Neural cell (in vitro differentiated cells): ENCODE data around the gene KIF18B. TPM values are rescaled to one million over a fixed set of nuclear protein-coding genes. Genes with fewer than 3 reads are reported as not detected.
"Not testable (repeated sequence)": the region's sequence is repeated elsewhere in the genome, so short reads cannot be mapped to it uniquely, and the experiment has no call there.

Experiments used
- H2AFZ ChIP-seq: fragments of 200-600, 300-800 bp; sonication (generic), shearing (Covaris generic); 2 replicates; pipeline ENCODE4 v1.6.0; 2014; ENCODE audit warnings: low read depth, mild to moderate bottlenecking, antibody characterized with exemption, low read length, moderate library complexity
- H3F3A ChIP-seq: fragments of 200-600 bp; shearing (Covaris generic); 2 replicates; pipeline ENCODE4 v1.6.1; 2016; ENCODE audit warnings: mild to moderate bottlenecking, moderate library complexity, mixed read lengths, antibody characterized with exemption, low read length; ENCODE audit not compliant: insufficient read depth, poor library complexity, severe bottlenecking
- H3K27ac ChIP-seq: fragments of 200-600, 300-800 bp; sonication (generic), shearing (Covaris generic); 2 replicates; pipeline ENCODE4 v1.5.1; 2014; ENCODE audit warnings: mild to moderate bottlenecking, low read length, moderate library complexity
- H3K27me3 ChIP-seq: fragments of 300-800, 200-600 bp; sonication (generic), shearing (Covaris generic); 2 replicates; pipeline ENCODE4 v1.6.0; 2014; ENCODE audit warnings: mild to moderate bottlenecking, low read depth, low read length, moderate library complexity; ENCODE audit not compliant: insufficient read depth
- H3K36me3 ChIP-seq: fragments of 300-800, 200-600 bp; sonication (generic), shearing (Covaris generic); 2 replicates; pipeline ENCODE4 v1.5.1; 2014; ENCODE audit warnings: mild to moderate bottlenecking, antibody characterized with exemption, low read length, moderate library complexity; ENCODE audit not compliant: insufficient read depth
- H3K4me2 ChIP-seq: fragments of 300-800, 200-600 bp; sonication (generic), shearing (Covaris generic); 2 replicates; pipeline ENCODE4 v1.6.0; 2014; ENCODE audit warnings: mild to moderate bottlenecking, low read length
- H3K4me3 ChIP-seq: fragments of 300-800, 200-600 bp; sonication (generic), shearing (Covaris generic); 2 replicates; pipeline ENCODE4 v1.5.1; 2014; ENCODE audit warnings: mild to moderate bottlenecking, low read length, moderate library complexity
- H3K79me2 ChIP-seq: fragments of 200-600 bp; shearing (Covaris generic); replicated peaks from 2 replicates; pipeline ENCODE4 v1.6.0; 2014; ENCODE audit warnings: mild to moderate bottlenecking, low read length, moderate library complexity; ENCODE audit not compliant: insufficient read depth
- H3K9ac ChIP-seq: fragments of 300-800, 200-600 bp; sonication (generic), shearing (Covaris generic); 2 replicates; pipeline ENCODE4 v1.6.1; 2016; ENCODE audit warnings: mild to moderate bottlenecking, low read length, mixed read lengths
- H3K9me2 ChIP-seq: fragments of 200-600 bp; shearing (Covaris generic); 2 replicates; pipeline ENCODE4 v1.6.1; 2016; ENCODE audit warnings: mild to moderate bottlenecking, low read length, mixed read lengths; ENCODE audit not compliant: insufficient read depth
- H3K9me3 ChIP-seq: fragments of 200-600, 300-800 bp; sonication (generic), shearing (Covaris generic); 2 replicates; pipeline ENCODE4 v1.6.1; 2016; ENCODE audit warnings: mild to moderate bottlenecking, mixed run types, low read length, moderate library complexity, mixed read lengths
- H4K20me1 ChIP-seq: fragments of 200-600 bp; shearing (Covaris generic); 2 replicates; pipeline ENCODE4 v1.6.1; 2016; ENCODE audit warnings: mild to moderate bottlenecking, mixed run types; ENCODE audit not compliant: insufficient read depth
- CTCF ChIP-seq: fragments of 450-650 bp; IDR thresholded peaks from 2 replicates; pipeline ENCODE4 v1.5.1; 2014; ENCODE audit warnings: antibody characterized with exemption, mild to moderate bottlenecking, moderate library complexity; ENCODE audit not compliant: poor library complexity, severe bottlenecking
- EP300 ChIP-seq: fragments of 450-650 bp; conservative IDR thresholded peaks from 2 replicates; pipeline ENCODE4 v1.6.1; 2014; ENCODE audit warnings: antibody characterized with exemption, mild to moderate bottlenecking, moderate library complexity; ENCODE audit not compliant: poor library complexity, severe bottlenecking
- EZH2 ChIP-seq: fragments of 200-600, 300-800 bp; shearing (Covaris generic), sonication (generic); IDR thresholded peaks from 2 replicates; pipeline ENCODE4 v1.6.1; 2014; ENCODE audit warnings: antibody characterized with exemption, low read length, borderline replicate concordance, mild to moderate bottlenecking; ENCODE audit not compliant: insufficient read depth, poor library complexity, severe bottlenecking
- MXI1 ChIP-seq: fragments of 450-650 bp; conservative IDR thresholded peaks from 2 replicates; pipeline ENCODE4 v1.6.1; 2014; ENCODE audit warnings: antibody characterized with exemption, mild to moderate bottlenecking; ENCODE audit not compliant: poor library complexity, severe bottlenecking
- POLR2AphosphoS5 ChIP-seq: IDR thresholded peaks from 2 replicates; pipeline ENCODE4 v1.6.1; 2012
- RAD21 ChIP-seq: fragments of 450-650 bp; conservative IDR thresholded peaks from 2 replicates; pipeline ENCODE4 v1.6.1; 2014; ENCODE audit warnings: antibody characterized with exemption, mild to moderate bottlenecking, moderate library complexity
- SMC3 ChIP-seq: fragments of 450-650 bp; conservative IDR thresholded peaks from 2 replicates; pipeline ENCODE4 v1.6.1; 2014; ENCODE audit warnings: antibody characterized with exemption, mild to moderate bottlenecking, moderate library complexity; ENCODE audit not compliant: poor library complexity
- TAF1 ChIP-seq: IDR thresholded peaks from 2 replicates; pipeline ENCODE4 v1.6.1; 2012; ENCODE audit warnings: low read depth
- polyA plus RNA-seq: library from polyadenylated mRNA; depleted of rRNA; stranded (reverse); fragments of >200 nt; gene quantifications from 2 replicates; pipeline ENCODE4 v1.2.3, GENCODE V29; 2014
- TF ChIP-seq, protein P1 (sequence below): IDR thresholded peaks from 2 replicates; pipeline ENCODE4 v1.6.1; 2012; ENCODE audit warnings: borderline replicate concordance

KIF18B gene
- polyA plus RNA-seq, 1 donor from 2014 or later = 0.10 TPM

DNA sequence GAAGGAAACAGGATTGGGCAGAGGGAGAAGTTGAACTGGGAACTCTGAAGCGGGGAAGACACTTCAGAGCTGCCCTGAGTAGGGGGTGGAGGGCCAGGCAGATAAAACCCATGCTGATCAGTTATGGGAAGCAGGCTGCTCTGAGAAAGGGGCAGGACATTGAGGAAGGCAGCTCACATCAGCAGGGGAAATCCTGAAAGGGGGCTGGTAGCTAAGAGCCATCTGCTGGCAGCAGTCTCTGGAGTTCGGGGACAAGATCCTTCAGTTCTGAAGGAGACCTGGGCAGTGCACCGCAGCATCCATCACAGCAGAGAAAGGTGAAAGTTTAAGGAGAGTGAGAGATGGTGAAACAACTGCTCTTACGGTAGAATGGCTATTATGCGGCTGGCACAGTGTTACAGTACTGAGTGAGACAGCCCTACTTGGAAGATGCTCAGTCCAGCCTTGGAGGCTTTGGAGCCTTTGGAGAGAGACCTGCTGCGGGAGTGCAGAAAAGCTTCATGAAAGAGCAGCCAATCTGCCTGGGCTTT lies 5.4 kb upstream of the KIF18B start:
- Histone ChIP-seq H3K4me3 (no peak overlapping the region), H3K9me2 (no peaks in the 10 kb centered on the region), H4K20me1 (no peaks in the 10 kb centered on the region), H2AFZ (no peak overlapping the region), H3K9ac (no peak overlapping the region), H3K4me2 (no peak overlapping the region), H3K27ac (no peak overlapping the region), H3K79me2 (no peaks in the 10 kb centered on the region), H3K36me3 (no peaks in the 10 kb centered on the region), H3K9me3 (no peaks in the 10 kb centered on the region), H3F3A (no peaks in the 10 kb centered on the region), H3K27me3 (no peaks in the 10 kb centered on the region)
- TF ChIP-seq CTCF = no peak
- TF ChIP-seq, protein P1, sequence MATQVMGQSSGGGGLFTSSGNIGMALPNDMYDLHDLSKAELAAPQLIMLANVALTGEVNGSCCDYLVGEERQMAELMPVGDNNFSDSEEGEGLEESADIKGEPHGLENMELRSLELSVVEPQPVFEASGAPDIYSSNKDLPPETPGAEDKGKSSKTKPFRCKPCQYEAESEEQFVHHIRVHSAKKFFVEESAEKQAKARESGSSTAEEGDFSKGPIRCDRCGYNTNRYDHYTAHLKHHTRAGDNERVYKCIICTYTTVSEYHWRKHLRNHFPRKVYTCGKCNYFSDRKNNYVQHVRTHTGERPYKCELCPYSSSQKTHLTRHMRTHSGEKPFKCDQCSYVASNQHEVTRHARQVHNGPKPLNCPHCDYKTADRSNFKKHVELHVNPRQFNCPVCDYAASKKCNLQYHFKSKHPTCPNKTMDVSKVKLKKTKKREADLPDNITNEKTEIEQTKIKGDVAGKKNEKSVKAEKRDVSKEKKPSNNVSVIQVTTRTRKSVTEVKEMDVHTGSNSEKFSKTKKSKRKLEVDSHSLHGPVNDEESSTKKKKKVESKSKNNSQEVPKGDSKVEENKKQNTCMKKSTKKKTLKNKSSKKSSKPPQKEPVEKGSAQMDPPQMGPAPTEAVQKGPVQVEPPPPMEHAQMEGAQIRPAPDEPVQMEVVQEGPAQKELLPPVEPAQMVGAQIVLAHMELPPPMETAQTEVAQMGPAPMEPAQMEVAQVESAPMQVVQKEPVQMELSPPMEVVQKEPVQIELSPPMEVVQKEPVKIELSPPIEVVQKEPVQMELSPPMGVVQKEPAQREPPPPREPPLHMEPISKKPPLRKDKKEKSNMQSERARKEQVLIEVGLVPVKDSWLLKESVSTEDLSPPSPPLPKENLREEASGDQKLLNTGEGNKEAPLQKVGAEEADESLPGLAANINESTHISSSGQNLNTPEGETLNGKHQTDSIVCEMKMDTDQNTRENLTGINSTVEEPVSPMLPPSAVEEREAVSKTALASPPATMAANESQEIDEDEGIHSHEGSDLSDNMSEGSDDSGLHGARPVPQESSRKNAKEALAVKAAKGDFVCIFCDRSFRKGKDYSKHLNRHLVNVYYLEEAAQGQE = no peak
- TF ChIP-seq MXI1 = no peak
- no peak for TF ChIP-seq RAD21
- no peak for TF ChIP-seq POLR2AphosphoS5
- no peak for TF ChIP-seq EZH2
- no peak for TF ChIP-seq EP300
- no peak for TF ChIP-seq SMC3
- no peak for TF ChIP-seq TAF1

DNA sequence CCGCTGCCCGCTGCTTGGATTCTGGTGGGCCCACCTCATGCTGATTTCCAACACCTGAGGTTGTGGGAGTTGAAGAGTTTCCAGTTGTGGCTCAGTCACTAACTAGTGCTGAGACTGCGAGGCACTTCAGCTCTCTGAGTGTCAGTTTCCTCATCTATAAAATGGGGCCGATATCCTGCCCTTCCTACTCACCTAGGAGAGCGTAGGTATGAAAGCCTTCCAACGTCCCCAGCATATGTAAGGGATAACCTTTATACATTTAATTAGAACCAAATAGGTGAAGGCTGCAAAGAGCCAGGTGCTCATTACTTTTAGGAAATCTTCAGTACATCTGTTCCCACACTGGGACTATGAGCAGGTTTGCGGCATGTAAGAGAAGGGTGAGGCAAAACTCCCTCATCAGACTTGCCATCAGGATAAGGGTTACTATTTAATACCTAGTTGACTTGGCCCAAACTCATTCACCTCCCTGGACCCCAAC lies 782 bp upstream of the KIF18B start:
- H3K9me2 ChIP-seq = no peaks in the 10 kb centered on the region
- H3K27ac ChIP-seq = peak overlapping the region; percentile 51
- H3F3A ChIP-seq = no peaks in the 10 kb centered on the region
- peak overlapping the region; percentile 81 for H3K4me3 ChIP-seq
- peaks cover 31% of the 10 kb centered on the region for H3K79me2 ChIP-seq
- H3K9ac ChIP-seq = peak overlapping the region; percentile 66
- H3K36me3 ChIP-seq = no peaks in the 10 kb centered on the region
- no peak for TF ChIP-seq RAD21
- no peak for TF ChIP-seq EP300
- no peak for TF ChIP-seq CTCF
- TF ChIP-seq MXI1 = no peak
- no peak for TF ChIP-seq SMC3
- TF ChIP-seq TAF1 = no peak
- no peaks in the 10 kb centered on the region for H3K27me3 ChIP-seq
- H4K20me1 ChIP-seq = no peaks in the 10 kb centered on the region
- no peaks in the 10 kb centered on the region for H3K9me3 ChIP-seq
- peak overlapping the region; percentile 85 for H2AFZ ChIP-seq
- peak overlapping the region; percentile 66 for H3K4me2 ChIP-seq

DNA sequence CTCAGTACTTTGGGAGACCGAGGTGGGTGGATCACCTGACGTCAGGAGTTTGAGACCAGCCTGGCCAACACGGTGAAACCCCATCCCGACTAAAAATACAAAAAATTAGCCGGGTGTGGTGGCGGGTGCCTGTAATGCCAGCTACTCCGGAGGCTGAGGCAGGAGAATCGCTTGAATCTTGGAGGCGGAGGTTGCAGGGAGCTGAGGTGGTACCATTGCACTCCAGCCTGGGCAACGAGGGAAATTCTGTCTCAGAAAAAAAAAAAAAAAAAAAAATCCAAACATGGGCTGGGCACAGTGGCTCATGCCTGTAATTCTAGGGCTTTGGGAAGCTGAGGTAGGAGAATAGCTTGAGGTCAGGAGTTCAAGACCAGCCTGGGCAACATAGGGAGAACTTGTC lies 1.9 kb downstream of the KIF18B start:
- peaks cover 34% of the 10 kb centered on the region for H3K79me2 ChIP-seq
- not testable (repeated sequence) for H2AFZ ChIP-seq, H3K4me3 ChIP-seq, H3K9me2 ChIP-seq, H3K4me2 ChIP-seq, H3K27ac ChIP-seq, H4K20me1 ChIP-seq, H3K36me3 ChIP-seq, H3K9me3 ChIP-seq, H3K9ac ChIP-seq, H3K27me3 ChIP-seq, H3F3A ChIP-seq
